ENCODE measurements around the gene LGALSL.

The LGALSL gene

GRCh38 chr2:64417624-64418023, 36.3 kb upstream of the LGALSL start:
- Histone ChIP-seq H3K4me2 (ENCODE audit: insufficient read depth, low read length, poor library complexity, severe bottlenecking) (no peak overlapping the region), H3K9ac (ENCODE audit: low read depth, low read length, poor library complexity) (no peak overlapping the region), H4K8ac (ENCODE audit: low read depth, low read length) (no peak overlapping the region), H3K79me1 (ENCODE audit: low read depth, low read length) (no peaks in the 10 kb centered on the region), H3K4ac (ENCODE audit: low read length) (no peak overlapping the region), H2BK15ac (ENCODE audit: low read length) (no peak overlapping the region), H2AFZ (ENCODE audit: low read length) (no peak overlapping the region), H2BK5ac (ENCODE audit: low read length) (no peak overlapping the region), H3K18ac (ENCODE audit: low read length) (no peak overlapping the region), H4K91ac (ENCODE audit: low read depth, low read length, poor library complexity) (no peak overlapping the region), H3K23ac (ENCODE audit: low read depth, low read length, poor library complexity) (no peak overlapping the region), H3K4me1 (ENCODE audit: control insufficient read depth in 2 of 2, insufficient read depth in 1 of 2, low read depth in 1 of 2, low read length in 2 of 2) (peaks cover 2 to 4% of the 10 kb centered on the region in 2 donors), H3K36me3 (replicated peaks in 1 of 2; ENCODE audit: control insufficient read depth in 2 of 2, insufficient read depth in 2 of 2, low read length in 2 of 2) (no peaks in the 10 kb centered on the region), H3K14ac (ENCODE audit: low read length) (no peak overlapping the region), H2AK5ac (ENCODE audit: low read depth, low read length) (no peak overlapping the region), H3K4me3 (ENCODE audit: low read length in 2 of 2) (no peak overlapping the region), H3K27me3 (ENCODE audit: control insufficient read depth in 3 of 3, insufficient read depth in 3 of 3, low read depth in 1 of 3, low read length in 3 of 3) (no peaks in the 10 kb centered on the region), H2BK12ac (ENCODE audit: low read length) (no peak overlapping the region), H3K27ac (replicated peaks; ENCODE audit: low read length) (no peak overlapping the region), H3K9me3 (replicated peaks in 1 of 2; ENCODE audit: control insufficient read depth in 2 of 2, insufficient read depth in 1 of 2, low read depth in 1 of 2, low read length in 2 of 2) (no peaks in the 10 kb centered on the region), H2BK120ac (ENCODE audit: low read depth, low read length) (no peak overlapping the region)
- WGBS, 2 donors (ENCODE audit: extremely low coverage in 2 of 2, insufficient read length in 2 of 2, insufficient replicate concordance in 1 of 2), result no CpG with 5 or more reads among the region's 3 CpGs
- no peak for DNase-seq (ENCODE audit: low spot score)

- no peak overlapping the region for H2AFZ ChIP-seq (ENCODE audit: low read length)
- H3K4me2 ChIP-seq (ENCODE audit: insufficient read depth, low read length, poor library complexity, severe bottlenecking), result no peak overlapping the region
- no peak overlapping the region for H2BK15ac ChIP-seq (ENCODE audit: low read length)
- no peak overlapping the region for H3K4me3 ChIP-seq (ENCODE audit: low read length in 2 of 2)
- no peaks in the 10 kb centered on the region for H3K27me3 ChIP-seq (ENCODE audit: control insufficient read depth in 3 of 3, insufficient read depth in 3 of 3, low read depth in 1 of 3, low read length in 3 of 3)
- no peaks in the 10 kb centered on the region for H3K36me3 ChIP-seq (replicated peaks in 1 of 2; ENCODE audit: control insufficient read depth in 2 of 2, insufficient read depth in 2 of 2, low read length in 2 of 2)
- H3K27ac ChIP-seq (replicated peaks; ENCODE audit: low read length), result no peak overlapping the region
- H3K18ac ChIP-seq (ENCODE audit: low read length), result no peak overlapping the region
- H2BK120ac ChIP-seq (ENCODE audit: low read depth, low read length), result no peak overlapping the region
- no CpG with 5 or more reads among the region's 2 CpGs for WGBS, 2 donors (ENCODE audit: extremely low coverage in 2 of 2, insufficient read length in 2 of 2, insufficient replicate concordance in 1 of 2)
- H2AK5ac ChIP-seq (ENCODE audit: low read depth, low read length), result no peak overlapping the region
- H2BK12ac ChIP-seq (ENCODE audit: low read length), result no peak overlapping the region
- H2BK5ac ChIP-seq (ENCODE audit: low read length), result no peak overlapping the region
- H3K4me1 ChIP-seq (ENCODE audit: control insufficient read depth in 2 of 2, insufficient read depth in 1 of 2, low read depth in 1 of 2, low read length in 2 of 2), result peaks cover 2 to 4% of the 10 kb centered on the region in 2 donors
- no peak overlapping the region for H4K8ac ChIP-seq (ENCODE audit: low read depth, low read length)
- H3K79me1 ChIP-seq (ENCODE audit: low read depth, low read length), result no peaks in the 10 kb centered on the region
- no peak overlapping the region for H3K9ac ChIP-seq (ENCODE audit: low read depth, low read length, poor library complexity)
- H3K14ac ChIP-seq (ENCODE audit: low read length), result no peak overlapping the region
- no peak overlapping the region for H3K4ac ChIP-seq (ENCODE audit: low read length)
- H3K9me3 ChIP-seq (replicated peaks in 1 of 2; ENCODE audit: control insufficient read depth in 2 of 2, insufficient read depth in 1 of 2, low read depth in 1 of 2, low read length in 2 of 2), result no peaks in the 10 kb centered on the region
- DNase-seq (ENCODE audit: low spot score), result no peak
- H4K91ac ChIP-seq (ENCODE audit: low read depth, low read length, poor library complexity), result no peak overlapping the region
- H3K23ac ChIP-seq (ENCODE audit: low read depth, low read length, poor library complexity), result no peak overlapping the region
These were observed 34.3 kb upstream of the LGALSL start for GRCh38 chr2:64419596-64420165.

GRCh38 chr2:64420677-64421076, 33.3 kb upstream of the LGALSL start:
- no peak overlapping the region for H3K27ac ChIP-seq (replicated peaks; ENCODE audit: low read length)
- no peak overlapping the region for H3K4me2 ChIP-seq (ENCODE audit: insufficient read depth, low read length, poor library complexity, severe bottlenecking)
- H2BK12ac ChIP-seq (ENCODE audit: low read length), result no peak overlapping the region
- DNase-seq (ENCODE audit: low spot score), result no peak
- H2BK15ac ChIP-seq (ENCODE audit: low read length), result no peak overlapping the region
- H2AFZ ChIP-seq (ENCODE audit: low read length), result no peak overlapping the region
- H3K4ac ChIP-seq (ENCODE audit: low read length), result no peak overlapping the region
- H2BK5ac ChIP-seq (ENCODE audit: low read length), result no peak overlapping the region
- no peak overlapping the region for H4K91ac ChIP-seq (ENCODE audit: low read depth, low read length, poor library complexity)
- no peak overlapping the region for H4K8ac ChIP-seq (ENCODE audit: low read depth, low read length)
- no peaks in the 10 kb centered on the region for H3K79me1 ChIP-seq (ENCODE audit: low read depth, low read length)
- H3K23ac ChIP-seq (ENCODE audit: low read depth, low read length, poor library complexity), result no peak overlapping the region
- H3K4me1 ChIP-seq (ENCODE audit: control insufficient read depth in 2 of 2, insufficient read depth in 1 of 2, low read depth in 1 of 2, low read length in 2 of 2), result peaks cover 2 to 4% of the 10 kb centered on the region in 2 donors
- H3K4me3 ChIP-seq (ENCODE audit: low read length in 2 of 2), result no peak overlapping the region
- H3K18ac ChIP-seq (ENCODE audit: low read length), result no peak overlapping the region
- no peak overlapping the region for H2AK5ac ChIP-seq (ENCODE audit: low read depth, low read length)
- H3K36me3 ChIP-seq (replicated peaks in 1 of 2; ENCODE audit: control insufficient read depth in 2 of 2, insufficient read depth in 2 of 2, low read length in 2 of 2), result no peaks in the 10 kb centered on the region
- H3K9me3 ChIP-seq (replicated peaks in 1 of 2; ENCODE audit: control insufficient read depth in 2 of 2, insufficient read depth in 1 of 2, low read depth in 1 of 2, low read length in 2 of 2), result no peaks in the 10 kb centered on the region
- no peaks in the 10 kb centered on the region for H3K27me3 ChIP-seq (ENCODE audit: control insufficient read depth in 3 of 3, insufficient read depth in 3 of 3, low read depth in 1 of 3, low read length in 3 of 3)
- H3K14ac ChIP-seq (ENCODE audit: low read length), result no peak overlapping the region
- H3K9ac ChIP-seq (ENCODE audit: low read depth, low read length, poor library complexity), result no peak overlapping the region
- no peak overlapping the region for H2BK120ac ChIP-seq (ENCODE audit: low read depth, low read length)

GRCh38 chr2:64421201-64421600, 32.8 kb upstream of the LGALSL start:
- no peak for DNase-seq (ENCODE audit: low spot score)
- Histone ChIP-seq H3K4me3 (ENCODE audit: low read length in 2 of 2) (no peak overlapping the region), H2AFZ (ENCODE audit: low read length) (no peak overlapping the region), H3K4ac (ENCODE audit: low read length) (no peak overlapping the region), H3K27ac (replicated peaks; ENCODE audit: low read length) (no peak overlapping the region), H2AK5ac (ENCODE audit: low read depth, low read length) (no peak overlapping the region), H3K36me3 (replicated peaks in 1 of 2; ENCODE audit: control insufficient read depth in 2 of 2, insufficient read depth in 2 of 2, low read length in 2 of 2) (no peaks in the 10 kb centered on the region), H3K79me1 (ENCODE audit: low read depth, low read length) (no peaks in the 10 kb centered on the region), H3K27me3 (ENCODE audit: control insufficient read depth in 3 of 3, insufficient read depth in 3 of 3, low read depth in 1 of 3, low read length in 3 of 3) (no peaks in the 10 kb centered on the region), H2BK12ac (ENCODE audit: low read length) (no peak overlapping the region), H3K9me3 (replicated peaks in 1 of 2; ENCODE audit: control insufficient read depth in 2 of 2, insufficient read depth in 1 of 2, low read depth in 1 of 2, low read length in 2 of 2) (no peaks in the 10 kb centered on the region), H3K14ac (ENCODE audit: low read length) (no peak overlapping the region), H4K91ac (ENCODE audit: low read depth, low read length, poor library complexity) (no peak overlapping the region), H2BK120ac (ENCODE audit: low read depth, low read length) (no peak overlapping the region), H3K4me2 (ENCODE audit: insufficient read depth, low read length, poor library complexity, severe bottlenecking) (no peak overlapping the region), H3K4me1 (ENCODE audit: control insufficient read depth in 2 of 2, insufficient read depth in 1 of 2, low read depth in 1 of 2, low read length in 2 of 2) (peaks cover 2 to 4% of the 10 kb centered on the region in 2 donors), H2BK15ac (ENCODE audit: low read length) (no peak overlapping the region), H3K23ac (ENCODE audit: low read depth, low read length, poor library complexity) (no peak overlapping the region), H2BK5ac (ENCODE audit: low read length) (no peak overlapping the region), H3K18ac (ENCODE audit: low read length) (no peak overlapping the region), H3K9ac (ENCODE audit: low read depth, low read length, poor library complexity) (no peak overlapping the region), H4K8ac (ENCODE audit: low read depth, low read length) (no peak overlapping the region)
- WGBS, 2 donors (ENCODE audit: extremely low coverage in 2 of 2, insufficient read length in 2 of 2, insufficient replicate concordance in 1 of 2), result no CpG with 5 or more reads among the region's 5 CpGs
